ENCODE data around the gene TMEM14A.
"Not testable (repeated sequence)": the region's sequence is repeated elsewhere in the genome, so short reads cannot be mapped to it uniquely, and the experiment has no call there.

The TMEM14A gene

DNA sequence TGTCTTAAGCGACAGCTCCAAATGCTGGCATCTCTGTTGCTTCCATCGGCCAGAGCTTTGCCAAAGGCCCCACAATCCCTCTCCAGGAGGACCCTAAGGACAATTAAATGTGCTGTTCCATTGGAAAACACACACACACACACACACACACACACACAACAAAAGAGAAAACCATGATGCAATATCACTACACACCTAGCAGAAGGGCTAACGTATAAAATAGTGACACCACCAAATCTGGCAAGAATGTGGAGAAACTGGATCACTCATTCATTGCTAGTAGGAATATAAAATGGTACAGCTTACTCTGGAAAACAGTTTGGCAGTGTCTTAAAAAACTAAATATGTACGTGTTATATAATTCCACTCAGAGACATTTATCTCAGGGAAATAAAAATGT lies 13.0 kb upstream of the TMEM14A start:
- DNase-seq (ENCODE audit: low read depth) = no peak

DNA sequence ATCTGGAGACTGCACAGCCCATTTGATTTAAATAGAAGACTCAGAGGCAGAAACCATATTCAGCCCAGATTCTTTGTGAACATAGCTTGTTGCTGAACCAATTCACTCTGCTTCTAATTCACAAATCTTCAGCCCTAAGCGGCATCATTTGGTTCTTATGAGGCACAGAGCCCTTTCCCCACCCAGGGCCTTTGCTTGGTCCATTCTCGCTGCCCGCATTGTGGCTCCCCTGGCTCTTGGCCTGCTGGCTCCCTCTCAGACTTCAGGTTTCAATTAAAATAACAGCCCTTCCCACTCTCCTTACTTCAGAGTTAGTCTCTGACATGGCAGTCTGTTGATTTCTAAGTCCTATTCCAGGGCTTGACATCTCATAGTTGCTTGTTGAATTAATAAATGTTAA lies 9.4 kb upstream of the TMEM14A start:
- DNase-seq (ENCODE audit: low read depth) = no peak

- no peak for DNase-seq (ENCODE audit: low read depth)
These were observed 8.9 kb upstream of the TMEM14A start for GRCh38 chr6:52662031-52662430.

DNA sequence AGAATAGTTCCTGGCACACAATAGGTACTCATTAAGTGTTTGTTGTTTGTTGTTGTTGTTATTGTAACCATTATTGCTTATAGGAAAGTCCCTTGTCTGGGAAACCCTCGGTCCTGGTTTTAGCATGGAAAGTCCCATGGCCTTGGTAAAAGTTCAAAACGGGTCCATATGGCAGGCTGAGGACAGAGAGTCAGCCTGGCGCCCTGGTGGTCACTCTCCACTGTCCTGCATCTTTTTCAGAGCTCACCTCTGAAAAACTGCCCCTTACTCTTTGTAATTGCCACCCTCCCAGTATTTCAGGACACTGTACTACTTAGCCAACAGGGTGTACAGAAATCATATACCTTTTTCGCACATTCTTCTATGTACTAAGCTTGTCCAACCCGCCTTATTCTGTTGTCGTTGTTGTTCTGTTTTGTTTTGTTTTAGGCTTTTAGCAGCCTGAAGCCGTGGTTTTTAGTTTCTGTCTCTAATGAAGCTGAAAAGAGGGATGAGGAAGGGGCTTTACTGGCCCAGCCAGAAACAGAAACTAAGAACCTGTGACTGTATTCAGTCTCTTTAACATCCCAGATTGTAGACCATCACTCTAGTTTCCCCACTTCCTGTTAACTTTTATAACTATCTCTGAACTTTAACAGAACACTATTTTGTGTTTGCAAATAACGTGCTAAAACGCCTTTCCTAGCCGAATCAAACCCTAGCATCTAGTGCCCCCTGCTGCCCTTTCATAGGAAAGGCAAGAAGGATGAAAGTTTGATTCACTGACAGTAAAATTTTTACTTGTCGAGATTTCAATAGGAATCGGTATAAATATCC lies 7.6 kb upstream of the TMEM14A start:
- DNase-seq (ENCODE audit: low read depth) = peak; percentile 51

- DNase-seq (ENCODE audit: low read depth) = no peak
These were observed 7.1 kb upstream of the TMEM14A start for GRCh38 chr6:52663936-52664185.

DNA sequence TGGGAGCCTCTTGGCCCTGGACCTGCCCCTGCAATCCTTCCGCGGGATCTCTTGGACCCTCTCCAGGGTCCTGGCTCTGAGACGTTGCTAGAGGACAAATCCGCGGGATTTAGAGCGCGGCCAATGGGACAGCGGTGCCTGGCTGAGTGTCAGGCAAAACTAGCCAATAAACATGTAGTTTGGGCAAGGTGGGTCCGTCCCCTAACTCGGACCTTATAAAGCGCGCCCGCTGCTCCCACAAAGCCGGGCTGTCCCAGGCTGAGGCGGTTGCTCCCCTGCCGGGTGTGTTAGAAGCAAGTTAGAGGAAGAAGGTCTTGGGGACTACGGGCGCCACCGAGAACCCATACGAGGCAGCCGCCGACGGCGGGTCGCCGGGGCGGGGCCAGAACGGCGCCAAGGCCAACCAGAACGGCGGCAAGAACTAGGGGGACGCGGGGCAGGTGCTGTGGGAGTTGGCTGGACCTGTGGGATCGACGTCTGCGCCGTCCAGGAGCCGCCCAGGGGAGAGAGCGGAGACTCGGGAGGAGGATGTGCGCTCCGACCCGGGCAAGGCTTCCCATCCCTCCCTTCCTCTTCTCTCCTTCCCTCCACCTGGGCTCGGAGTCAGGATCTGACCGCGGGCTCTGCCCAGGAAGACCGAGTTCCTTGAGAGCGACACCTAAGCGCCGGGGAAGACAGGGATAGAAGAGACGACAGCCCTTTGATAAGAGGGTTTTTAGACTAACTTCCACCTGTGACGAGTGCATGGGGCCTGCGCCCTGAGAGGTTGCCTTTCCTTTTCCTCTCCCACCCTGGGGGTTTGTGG lies 6.5 kb upstream of the TMEM14A start:
- peak; percentile 82 for DNase-seq (ENCODE audit: low read depth)

DNA sequence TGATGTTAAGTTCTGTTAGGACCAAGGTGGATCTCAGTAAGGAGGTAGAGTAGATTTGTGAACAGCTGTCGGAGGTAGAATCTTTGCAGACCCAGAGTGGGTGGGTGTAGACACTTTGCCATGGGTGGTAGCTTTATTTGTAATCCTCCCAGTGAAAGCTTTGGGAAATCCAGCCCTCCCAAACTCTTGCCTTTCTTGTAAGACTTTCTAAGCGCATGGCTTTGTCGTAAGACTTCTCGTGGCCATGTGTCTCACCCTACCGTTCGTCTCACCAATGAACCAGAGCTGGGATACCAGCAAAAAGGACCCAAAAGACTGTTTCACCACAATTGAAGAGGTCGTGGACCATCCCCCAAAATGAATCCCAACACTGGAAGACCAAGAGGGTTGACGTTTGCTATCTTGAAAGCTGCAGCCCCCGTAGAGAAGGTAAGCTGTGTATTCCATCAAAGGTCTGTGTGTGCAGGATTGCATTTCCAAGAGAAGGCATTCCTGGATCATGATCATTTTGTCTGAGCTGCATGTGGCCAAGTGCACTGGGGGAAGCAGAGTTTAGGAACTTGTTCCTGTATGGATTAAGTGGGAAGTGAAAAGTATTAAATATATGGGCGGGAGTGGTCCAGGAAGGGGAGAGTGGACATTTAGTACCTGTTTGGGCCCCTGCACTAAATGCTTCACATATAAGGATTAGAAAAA lies 5.8 kb upstream of the TMEM14A start:
- DNase-seq (ENCODE audit: low read depth) = no peak

DNA sequence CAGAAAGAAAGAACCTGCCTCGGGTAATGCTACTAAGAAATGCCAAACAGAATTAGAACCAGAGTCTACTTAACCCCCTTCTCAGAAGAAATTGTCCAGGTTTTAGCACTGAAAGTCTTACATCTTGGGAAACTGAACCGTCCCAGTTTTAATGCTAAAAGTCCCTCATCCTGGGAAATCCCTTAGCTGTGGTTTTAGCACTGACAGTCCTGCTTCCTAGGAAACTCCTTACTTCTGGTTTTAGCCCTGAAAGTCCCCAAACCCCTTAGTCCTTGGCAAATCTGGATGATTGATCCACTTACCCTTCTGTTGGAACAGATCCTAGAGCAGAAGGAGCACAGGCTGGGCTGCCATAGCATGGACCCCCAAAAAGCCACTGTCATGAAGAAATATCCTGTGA lies 4.8 kb upstream of the TMEM14A start:
- DNase-seq (ENCODE audit: low read depth) = no peak

GRCh38 chr6:52666523-52666922 lies 4.4 kb upstream of the TMEM14A start:
- no peak for DNase-seq (ENCODE audit: low read depth)

DNA sequence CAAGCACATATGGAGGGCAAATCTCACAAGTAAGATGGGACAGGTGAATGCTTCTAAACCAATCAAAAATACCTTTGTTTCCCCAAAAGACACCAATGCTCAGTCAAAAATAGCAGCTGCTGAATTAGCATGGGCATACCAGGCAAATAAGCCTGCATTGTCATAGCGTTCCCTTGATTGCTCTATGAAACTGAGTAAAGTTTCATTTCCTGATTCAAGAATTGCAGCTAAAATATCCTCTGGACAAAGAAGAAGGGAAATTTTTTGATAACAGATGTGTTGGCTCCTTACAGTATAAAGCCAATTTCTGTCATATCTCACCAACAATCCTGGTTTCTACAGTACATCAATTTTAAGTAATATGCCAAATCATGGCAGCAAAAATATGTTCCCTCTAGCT lies 3.3 kb upstream of the TMEM14A start:
- no peak for DNase-seq (ENCODE audit: low read depth)

DNA sequence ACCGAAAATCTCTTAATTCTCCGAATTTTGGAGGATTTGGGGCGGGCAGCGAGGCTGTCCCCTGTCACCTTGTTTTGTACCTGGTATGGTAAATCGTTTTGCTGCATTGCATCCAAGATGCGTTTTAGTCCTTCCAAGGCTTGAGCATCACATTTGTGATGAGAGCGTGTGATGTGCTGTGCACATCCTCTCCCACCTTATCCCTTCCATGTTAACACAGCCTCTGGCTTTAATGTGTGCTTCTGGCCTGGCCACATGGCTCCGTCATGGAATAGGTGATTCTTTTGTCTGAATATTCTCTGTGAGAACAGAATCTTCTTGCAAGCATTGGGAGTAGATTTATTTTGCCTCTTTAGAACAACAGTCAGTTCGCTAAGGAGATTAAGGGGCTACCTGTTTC lies 763 bp downstream of the TMEM14A start:
- DNase-seq (ENCODE audit: low read depth) = no peak

GRCh38 chr6:52672412-52673025 lies 1.6 kb downstream of the TMEM14A start:
- no peak for DNase-seq (ENCODE audit: low read depth)

DNA sequence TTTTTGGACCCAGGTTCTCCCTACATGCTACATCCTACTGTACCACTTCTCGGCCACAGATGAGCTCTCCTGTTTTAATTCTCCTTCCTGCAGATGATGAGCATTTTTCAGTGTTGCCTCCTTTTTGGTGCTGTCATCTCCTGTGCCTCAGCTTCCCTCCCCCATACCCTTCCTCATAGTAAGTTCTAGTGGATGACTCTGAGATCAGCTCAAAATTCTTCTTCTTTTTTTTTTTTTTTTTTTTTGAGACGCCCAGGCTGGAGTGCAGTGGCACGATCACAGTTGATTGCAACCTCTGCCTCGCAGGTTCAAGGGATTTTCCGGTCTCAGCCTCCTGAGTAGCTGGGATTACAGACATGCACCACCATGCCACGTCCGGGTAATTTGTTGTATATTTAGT lies 3.8 kb downstream of the TMEM14A start:
- no peak for DNase-seq (ENCODE audit: low read depth)

DNA sequence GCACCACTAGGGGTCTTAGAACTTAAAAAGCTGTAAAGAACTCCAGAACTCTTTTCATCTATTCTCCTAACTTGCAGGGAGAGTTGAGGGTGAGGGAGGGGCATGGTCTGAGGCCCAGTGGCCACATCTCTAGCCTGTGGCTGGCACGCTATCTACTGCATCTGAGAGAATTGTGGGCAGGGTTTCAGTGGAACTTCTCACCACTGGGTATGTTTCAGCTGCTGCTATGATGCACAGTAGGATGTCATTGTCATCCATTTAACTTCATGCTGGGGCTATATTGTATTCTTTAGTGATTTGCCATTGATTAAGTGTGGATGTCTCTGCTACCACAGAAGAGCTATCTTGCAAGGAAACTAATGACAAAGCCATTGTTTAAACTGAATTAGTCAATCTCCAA lies 4.5 kb downstream of the TMEM14A start:
- DNase-seq (ENCODE audit: low read depth) = no peak

DNA sequence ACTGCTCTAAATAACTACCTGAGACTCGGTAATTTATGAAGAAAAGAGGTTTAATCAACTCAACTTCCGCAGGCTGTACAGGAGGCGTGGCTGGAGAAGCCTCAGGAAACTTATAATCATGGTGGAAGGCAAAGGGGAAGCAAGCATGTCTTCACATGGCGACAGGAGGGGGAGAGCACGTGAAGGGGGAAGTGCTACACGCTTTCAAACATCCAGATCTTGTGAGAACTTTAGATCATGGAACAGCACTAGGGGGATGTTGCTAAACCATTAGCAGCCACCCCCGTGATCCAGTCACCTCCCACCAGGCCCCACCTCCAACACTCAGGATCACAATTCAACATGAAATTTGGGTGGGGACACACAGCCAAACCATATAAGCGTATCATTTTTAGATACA lies 5.7 kb downstream of the TMEM14A start:
- DNase-seq (ENCODE audit: low read depth) = not testable (repeated sequence)

DNA sequence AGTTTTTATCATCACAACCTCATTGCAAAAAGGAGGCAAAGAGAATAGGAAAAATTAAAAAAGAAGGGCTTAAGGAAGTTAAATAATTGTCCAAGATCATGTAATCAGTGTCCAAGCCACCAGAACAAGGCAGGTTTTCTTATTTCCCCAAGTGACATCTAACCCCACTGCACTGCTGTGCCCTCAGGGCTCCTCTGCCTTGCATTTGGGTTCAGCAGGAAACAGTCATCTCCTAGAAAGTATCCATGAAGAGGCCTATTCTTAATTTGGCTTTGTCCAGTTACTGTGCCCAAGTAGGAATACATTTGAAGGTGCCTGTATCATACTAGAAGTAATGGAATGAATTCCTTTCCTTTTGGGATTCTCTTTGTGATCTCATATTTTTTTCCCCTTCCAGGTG lies 10.5 kb downstream of the TMEM14A start:
- no peak for DNase-seq (ENCODE audit: low read depth)

DNA sequence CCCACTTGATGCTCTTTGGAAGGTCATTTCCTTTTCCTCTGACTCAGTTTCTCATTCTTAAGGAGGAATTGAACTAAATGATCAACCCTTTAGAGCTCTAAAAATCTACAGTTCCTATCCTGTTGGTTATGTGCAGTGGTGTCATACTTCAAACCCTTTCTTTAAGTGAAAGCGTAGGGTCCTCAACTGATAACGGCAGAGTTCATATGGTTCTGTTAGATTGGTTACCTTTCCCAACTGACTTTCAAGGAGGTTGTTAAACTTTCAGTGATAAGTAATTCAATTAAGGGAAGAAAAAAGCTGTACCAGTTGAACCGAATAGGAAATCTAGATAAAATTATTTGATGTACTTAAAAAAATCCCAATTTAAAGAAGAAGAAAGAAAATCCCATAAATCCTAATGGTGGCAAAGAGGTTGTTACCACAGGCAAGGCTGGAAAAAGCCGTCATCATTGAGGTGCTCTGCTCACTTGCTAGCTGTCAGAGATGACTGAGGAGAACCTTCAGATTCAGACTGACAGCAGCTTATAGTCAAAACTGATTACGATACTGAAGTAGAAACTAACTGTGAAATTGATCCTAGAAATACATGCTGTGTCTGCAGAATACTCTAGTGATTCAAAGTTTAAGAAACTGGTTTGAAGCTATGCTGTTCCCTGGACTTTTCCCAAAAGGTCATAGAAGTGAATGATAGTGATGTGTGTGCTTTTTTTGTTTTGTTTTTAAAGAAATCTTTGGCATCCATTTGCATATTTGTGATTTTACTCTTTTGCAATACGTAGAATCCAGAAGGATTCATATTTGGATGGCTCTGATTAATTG lies 16.2 kb downstream of the TMEM14A start:
- no peak for DNase-seq (ENCODE audit: low read depth)

GRCh38 chr6:52689857-52690256 lies 18.9 kb downstream of the TMEM14A start:
- no peak for DNase-seq (ENCODE audit: low read depth)

GRCh38 chr6:52691718-52692117 lies 20.8 kb downstream of the TMEM14A start:
- DNase-seq (ENCODE audit: low read depth) = no peak

DNA sequence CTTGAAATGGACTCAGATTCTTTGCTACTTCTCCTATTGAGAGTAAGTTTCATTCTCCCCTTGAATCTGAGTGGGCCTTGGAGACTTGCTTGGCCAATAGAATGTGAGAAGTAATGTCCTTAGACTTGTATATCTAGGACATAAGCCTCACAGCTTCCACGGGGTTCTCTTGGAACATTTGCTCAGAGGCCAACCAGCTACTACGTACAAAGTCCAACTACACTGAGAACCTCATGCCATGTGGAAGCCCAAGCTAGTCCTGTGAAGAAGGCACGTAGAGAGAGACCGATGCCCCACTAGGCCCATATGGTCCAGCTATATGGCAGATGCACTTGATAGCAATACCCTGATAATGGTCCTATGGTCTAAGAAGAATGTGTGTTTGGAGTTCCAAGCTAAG lies 22.9 kb downstream of the TMEM14A start:
- no peak for DNase-seq (ENCODE audit: low read depth)

DNA sequence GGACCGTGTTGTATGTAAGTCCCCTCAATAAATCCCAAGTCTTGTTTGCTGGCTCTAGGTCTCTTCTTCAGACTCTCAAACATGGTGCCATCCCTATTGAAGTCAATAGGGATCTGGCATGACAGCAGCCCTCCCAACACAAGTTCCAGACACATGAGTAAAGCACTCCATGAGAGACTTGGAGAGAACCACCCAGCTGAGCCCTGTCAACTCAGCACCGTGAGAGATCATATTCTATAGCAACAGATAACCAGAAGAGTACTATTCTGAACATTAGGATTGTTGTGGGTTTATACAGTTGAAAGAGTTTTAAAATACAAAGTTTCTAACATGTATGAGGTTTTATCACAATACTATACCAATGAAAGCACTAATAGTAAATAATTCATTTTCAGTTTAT lies 23.5 kb downstream of the TMEM14A start:
- no peak for DNase-seq (ENCODE audit: low read depth)

- no peak for DNase-seq (ENCODE audit: low read depth)
These were observed 25.5 kb downstream of the TMEM14A start for GRCh38 chr6:52696418-52696817.

Data from GM04504 (cell line).